HFFc6 (cell line): ENCODE measurements around the gene TMEM273. TPM values are rescaled to one million over a fixed set of nuclear protein-coding genes. Genes with fewer than 3 reads are reported as not detected.

ENCODE experiments used
- DNase-seq: peaks from one replicate; pipeline ENCODE4 v3.0.0-alpha.2; 2018
- H3K27ac Mint-ChIP-seq: 2 replicates; pipeline ENCODE4 v1.8.0; 2020; ENCODE audit warnings: mild to moderate bottlenecking, mixed read lengths
- H3K27me3 Mint-ChIP-seq: 2 replicates; pipeline ENCODE4 v1.8.0; 2021; ENCODE audit warnings: mild to moderate bottlenecking, moderate library complexity, mixed read lengths; ENCODE audit not compliant: insufficient read depth
- H3K36me3 Mint-ChIP-seq: 2 replicates; pipeline ENCODE4 v1.8.0; 2021; ENCODE audit warnings: low read depth, mixed read lengths
- H3K4me1 Mint-ChIP-seq: 2 replicates; pipeline ENCODE4 v1.8.0; 2020; ENCODE audit warnings: low read depth, mixed read lengths
- H3K4me3 Mint-ChIP-seq: 2 replicates; pipeline ENCODE4 v1.8.0; 2020; ENCODE audit warnings: mild to moderate bottlenecking, moderate library complexity, mixed read lengths
- H3K9me3 Mint-ChIP-seq: 2 replicates; pipeline ENCODE4 v1.8.0; 2020; ENCODE audit warnings: mild to moderate bottlenecking, mixed read lengths
- total RNA-seq, 6 experiments: library from RNA; stranded (reverse); fragmentation: NEBNext Ultra II Directional; extraction: Animal tissue kit (Norgen Biotek cat#: 25700); gene quantifications; 2 replicates in 1 of 6; 3 replicates in 5 of 6; pipeline ENCODE4 v1.2.3, GENCODE V29; 2021
- TF ChIP-seq, protein P1 (sequence below): fragments of 200-600 bp; sonication (generic); IDR thresholded peaks from 2 replicates; pipeline ENCODE4 v1.5.0; 2021; ENCODE audit warnings: antibody characterized with exemption, mild to moderate bottlenecking

Gene TMEM273
- total RNA-seq, 6 experiments from 2014 or later, result not detected

DNA sequence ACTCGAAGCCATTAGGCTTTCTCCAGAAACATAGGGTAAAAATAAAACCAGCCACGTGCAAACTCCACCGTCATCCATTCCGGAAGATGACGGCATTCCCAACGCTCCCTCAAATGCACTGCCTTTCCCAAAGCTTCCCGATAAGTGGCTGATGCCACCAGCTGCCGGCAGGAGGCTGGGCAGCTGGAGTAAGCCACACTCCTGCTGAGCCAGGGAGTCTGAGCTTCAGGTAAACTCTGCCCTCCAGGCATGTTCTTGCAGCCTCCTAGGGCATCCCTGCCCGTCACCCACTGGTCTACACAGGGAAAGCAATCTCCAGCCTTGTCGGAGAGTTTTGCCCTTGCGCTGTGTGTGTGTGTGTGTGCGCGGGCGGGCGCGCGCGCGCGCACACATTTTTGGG lies 40.5 kb upstream of the TMEM273 start:
- no peaks in the 10 kb centered on the region for H3K9me3 Mint-ChIP-seq
- H3K4me1 Mint-ChIP-seq, result no peaks in the 10 kb centered on the region
- no peak overlapping the region for H3K4me3 Mint-ChIP-seq
- H3K27ac Mint-ChIP-seq, result no peak overlapping the region
- TF ChIP-seq, protein P1, sequence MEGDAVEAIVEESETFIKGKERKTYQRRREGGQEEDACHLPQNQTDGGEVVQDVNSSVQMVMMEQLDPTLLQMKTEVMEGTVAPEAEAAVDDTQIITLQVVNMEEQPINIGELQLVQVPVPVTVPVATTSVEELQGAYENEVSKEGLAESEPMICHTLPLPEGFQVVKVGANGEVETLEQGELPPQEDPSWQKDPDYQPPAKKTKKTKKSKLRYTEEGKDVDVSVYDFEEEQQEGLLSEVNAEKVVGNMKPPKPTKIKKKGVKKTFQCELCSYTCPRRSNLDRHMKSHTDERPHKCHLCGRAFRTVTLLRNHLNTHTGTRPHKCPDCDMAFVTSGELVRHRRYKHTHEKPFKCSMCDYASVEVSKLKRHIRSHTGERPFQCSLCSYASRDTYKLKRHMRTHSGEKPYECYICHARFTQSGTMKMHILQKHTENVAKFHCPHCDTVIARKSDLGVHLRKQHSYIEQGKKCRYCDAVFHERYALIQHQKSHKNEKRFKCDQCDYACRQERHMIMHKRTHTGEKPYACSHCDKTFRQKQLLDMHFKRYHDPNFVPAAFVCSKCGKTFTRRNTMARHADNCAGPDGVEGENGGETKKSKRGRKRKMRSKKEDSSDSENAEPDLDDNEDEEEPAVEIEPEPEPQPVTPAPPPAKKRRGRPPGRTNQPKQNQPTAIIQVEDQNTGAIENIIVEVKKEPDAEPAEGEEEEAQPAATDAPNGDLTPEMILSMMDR, result no peak
- peaks cover 29% of the 10 kb centered on the region for H3K27me3 Mint-ChIP-seq
- no peaks in the 10 kb centered on the region for H3K36me3 Mint-ChIP-seq
- no peak for DNase-seq

DNA sequence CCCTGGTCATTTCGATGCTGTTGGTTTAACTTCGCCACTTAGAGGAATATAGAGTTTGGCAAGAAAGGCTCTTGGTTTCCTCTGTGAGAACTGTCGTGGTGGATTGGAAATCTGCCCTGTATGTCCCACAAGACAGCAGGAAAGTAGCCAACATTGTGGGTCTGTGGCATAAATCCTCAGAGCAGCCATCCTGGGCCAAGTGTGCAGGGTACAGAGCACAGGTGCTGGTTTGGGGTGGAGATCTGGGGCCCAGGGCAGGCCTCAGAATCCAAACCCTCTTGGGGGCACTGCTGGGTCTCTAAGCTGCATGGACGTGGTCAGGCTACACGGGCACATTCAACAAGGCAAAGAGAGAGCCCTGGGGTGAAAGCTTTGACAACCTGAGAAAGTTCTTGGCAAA lies 39.2 kb upstream of the TMEM273 start:
- Mint-ChIP-seq H3K27ac (no peak overlapping the region), H3K4me3 (no peak overlapping the region), H3K36me3 (no peaks in the 10 kb centered on the region), H3K4me1 (no peaks in the 10 kb centered on the region), H3K27me3 (peaks cover 29% of the 10 kb centered on the region), H3K9me3 (no peaks in the 10 kb centered on the region)
- DNase-seq, result no peak
- TF ChIP-seq, protein P1, result no peak

DNA sequence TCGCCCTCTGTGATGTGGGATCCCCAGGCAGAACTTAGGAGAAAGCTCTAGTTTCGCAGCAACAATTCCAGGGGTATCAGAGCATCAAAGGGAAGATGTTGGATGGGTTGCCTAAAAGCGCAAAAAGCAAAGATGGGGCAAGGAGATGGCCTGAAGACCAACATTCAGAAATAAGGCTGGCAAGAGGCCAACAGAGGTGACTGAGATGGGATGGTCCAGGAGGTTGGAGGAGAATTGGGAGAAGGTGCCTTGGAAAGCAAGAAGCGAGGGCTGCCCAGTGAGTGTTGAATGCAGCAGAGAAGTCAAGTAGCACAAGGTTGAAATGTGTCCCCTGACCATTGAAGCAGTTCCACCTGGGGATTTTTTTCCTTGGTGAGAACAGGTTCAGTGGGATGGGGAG lies 38.4 kb upstream of the TMEM273 start:
- no peak for DNase-seq
- Mint-ChIP-seq H3K27me3 (peaks cover 29% of the 10 kb centered on the region), H3K27ac (no peak overlapping the region), H3K4me3 (no peak overlapping the region), H3K36me3 (no peaks in the 10 kb centered on the region), H3K9me3 (no peaks in the 10 kb centered on the region), H3K4me1 (no peaks in the 10 kb centered on the region)
- TF ChIP-seq, protein P1, result no peak

DNA sequence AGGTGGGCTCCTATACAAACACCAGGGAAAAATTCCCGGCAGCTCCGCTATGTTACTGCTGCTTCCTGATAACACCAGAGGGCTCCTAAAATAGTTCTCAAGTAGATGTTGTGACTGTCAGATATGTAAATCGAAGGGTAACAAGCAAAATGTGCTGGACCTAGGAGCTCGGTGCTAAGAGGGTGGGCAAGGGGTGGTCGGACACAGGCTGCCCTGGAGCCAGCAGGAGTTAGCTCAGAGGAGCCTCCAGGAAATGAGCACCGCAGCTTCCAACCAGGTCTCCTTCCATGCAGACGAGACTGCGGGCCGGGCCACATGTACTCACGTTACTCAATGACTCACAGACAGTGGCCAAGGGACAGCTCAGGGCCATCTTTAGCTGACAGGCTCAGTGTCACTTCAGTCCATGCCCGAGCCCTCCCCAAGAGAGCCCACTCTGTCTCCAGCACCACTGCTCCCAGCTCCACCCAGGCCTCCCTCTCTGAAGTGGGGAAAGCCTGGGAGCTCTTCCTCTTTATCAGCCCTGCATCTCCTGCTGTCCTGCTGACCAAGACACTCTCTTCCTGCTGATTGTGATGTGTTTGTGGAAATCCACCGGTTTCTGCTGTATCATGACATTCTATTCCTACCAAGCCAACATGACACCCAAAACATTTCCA lies 37.2 kb upstream of the TMEM273 start:
- H3K9me3 Mint-ChIP-seq, result no peaks in the 10 kb centered on the region
- no peak overlapping the region for H3K27ac Mint-ChIP-seq
- TF ChIP-seq, protein P1, result no peak
- DNase-seq, result no peak
- no peak overlapping the region for H3K4me3 Mint-ChIP-seq
- peaks cover 29% of the 10 kb centered on the region for H3K27me3 Mint-ChIP-seq
- no peaks in the 10 kb centered on the region for H3K36me3 Mint-ChIP-seq
- H3K4me1 Mint-ChIP-seq, result peaks cover 3% of the 10 kb centered on the region

DNA sequence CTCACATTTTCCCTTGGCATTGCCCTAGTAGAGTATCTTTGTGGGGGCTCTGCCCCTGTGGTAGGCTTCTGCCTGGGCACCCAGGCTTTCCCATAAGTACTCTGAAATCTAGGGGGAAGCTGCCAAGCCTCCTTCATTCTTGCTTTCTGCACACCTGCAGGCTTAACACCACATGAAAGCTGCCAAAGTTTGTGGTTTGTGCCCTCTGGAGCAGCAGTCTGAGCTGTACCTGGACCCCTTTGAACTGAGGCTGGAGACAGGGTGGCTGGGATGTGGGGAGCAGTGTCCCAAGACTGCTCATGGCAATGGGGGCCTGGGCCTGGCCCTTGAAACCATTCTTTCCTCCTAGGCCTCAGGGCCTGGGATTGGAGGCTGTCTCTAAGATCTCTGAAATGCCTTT lies 35.0 kb upstream of the TMEM273 start:
- TF ChIP-seq, protein P1, result no peak
- Mint-ChIP-seq H3K9me3 (no peaks in the 10 kb centered on the region), H3K27me3 (peaks cover 37% of the 10 kb centered on the region), H3K36me3 (no peaks in the 10 kb centered on the region), H3K4me3 (no peak overlapping the region), H3K4me1 (peaks cover 10% of the 10 kb centered on the region), H3K27ac (no peak overlapping the region)
- no peak for DNase-seq
